Peyer's patch (tissue), 4 donors: Measurements from ENCODE around the gene L2HGDH. TPM values are rescaled to one million over a fixed set of nuclear protein-coding genes. Genes with fewer than 3 reads are reported as not detected.

Source experiments
- DNase-seq, 3 donors: peaks; one replicate each; pipeline ENCODE4 v3.0.0-alpha.2; 2017 to 2019
- H3K27ac ChIP-seq, 4 donors: fragments of 200-600 bp; sonication (generic); one replicate each; pipeline ENCODE4 v1.5.1; 2016 to 2019
- H3K27me3 ChIP-seq, 2 donors: fragments of 200-600 bp; sonication (generic); one replicate each; pipeline ENCODE4 v1.5.1; 2019
- H3K36me3 ChIP-seq, 3 donors: fragments of 200-600 bp; sonication (generic); one replicate each; pipeline ENCODE4 v1.5.1; 2016 to 2019
- H3K4me1 ChIP-seq, 4 donors: fragments of 200-600 bp; sonication (generic); one replicate each; pipeline ENCODE4 v1.5.1; 2016 to 2019
- H3K4me3 ChIP-seq, 4 donors: fragments of 200-600 bp; sonication (generic); 1 replicate in 3 of 4; 2 replicates in 1 of 4; pipeline ENCODE4 v1.5.1; 2016 to 2019; ENCODE audit warnings: mild to moderate bottlenecking in 1 of 4
- H3K9me3 ChIP-seq, 4 donors: fragments of 200-600 bp; sonication (generic); one replicate each; pipeline ENCODE4 v1.5.1; 2016 to 2019; ENCODE audit warnings: mild to moderate bottlenecking in 1 of 4
- POLR2A ChIP-seq, 2 donors: fragments of 450-650 bp; IDR thresholded peaks; one replicate each; pipeline ENCODE4 v1.5.1; 2017; ENCODE audit warnings: antibody characterized with exemption in 2 of 2, mild to moderate bottlenecking in 2 of 2, moderate library complexity in 2 of 2
- total RNA-seq, 4 donors: library from RNA; depleted of rRNA; stranded (reverse); fragments of >200 nt; gene quantifications; one replicate each; pipeline ENCODE4 v1.1.0, GENCODE V29; 2016
- TF ChIP-seq, protein P1 (sequence below), 6 experiments: fragments of 450-650 bp in 4 of 6; fragments of 200-600 bp in 2 of 6; sonication (generic) in 1 of 6; IDR thresholded peaks; one replicate each; pipeline ENCODE4 v1.5.1; 2017 to 2019; ENCODE audit warnings: antibody characterized with exemption in 6 of 6, mild to moderate bottlenecking in 3 of 6, moderate library complexity in 1 of 6

The L2HGDH gene
- total RNA-seq, 4 donors from 2014 or later, result 4.6 to 29.7 (median 8.8) TPM

DNA sequence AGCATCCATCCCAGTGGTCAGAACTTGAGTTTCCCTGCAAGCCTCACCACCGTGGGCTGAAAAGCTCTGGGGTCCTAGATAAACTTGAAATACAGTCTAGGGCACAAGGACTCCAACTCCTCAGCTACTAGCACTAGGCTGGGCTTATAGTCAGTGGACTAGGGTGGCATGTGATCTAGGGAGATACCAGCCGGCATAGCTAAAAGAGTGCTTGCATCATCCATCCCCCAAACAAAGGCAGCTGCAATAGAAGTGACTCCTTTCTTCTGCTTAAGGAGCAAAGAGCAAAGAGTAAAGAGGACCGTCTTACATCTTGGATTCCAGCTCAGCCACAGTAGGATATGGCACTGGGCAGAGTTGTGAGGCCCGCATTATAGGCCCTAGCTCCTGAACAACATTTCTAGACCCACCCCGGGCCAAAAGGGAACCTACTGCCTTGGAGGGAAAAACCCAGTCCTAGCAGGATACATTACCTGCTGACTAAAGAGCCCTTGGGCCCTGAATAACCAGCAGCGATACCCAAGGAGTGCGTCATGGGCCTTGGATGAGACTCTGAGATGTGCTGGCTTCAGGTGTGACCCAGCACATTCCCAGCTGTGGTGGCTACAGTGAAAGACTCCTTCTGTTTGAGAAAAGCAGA is 62.8 kb downstream of the L2HGDH start:
- no peaks in the 10 kb centered on the region for H3K36me3 ChIP-seq
- TF ChIP-seq POLR2A (IDR thresholded peaks at IDR 0.05), result no peak
- TF ChIP-seq, protein P1, sequence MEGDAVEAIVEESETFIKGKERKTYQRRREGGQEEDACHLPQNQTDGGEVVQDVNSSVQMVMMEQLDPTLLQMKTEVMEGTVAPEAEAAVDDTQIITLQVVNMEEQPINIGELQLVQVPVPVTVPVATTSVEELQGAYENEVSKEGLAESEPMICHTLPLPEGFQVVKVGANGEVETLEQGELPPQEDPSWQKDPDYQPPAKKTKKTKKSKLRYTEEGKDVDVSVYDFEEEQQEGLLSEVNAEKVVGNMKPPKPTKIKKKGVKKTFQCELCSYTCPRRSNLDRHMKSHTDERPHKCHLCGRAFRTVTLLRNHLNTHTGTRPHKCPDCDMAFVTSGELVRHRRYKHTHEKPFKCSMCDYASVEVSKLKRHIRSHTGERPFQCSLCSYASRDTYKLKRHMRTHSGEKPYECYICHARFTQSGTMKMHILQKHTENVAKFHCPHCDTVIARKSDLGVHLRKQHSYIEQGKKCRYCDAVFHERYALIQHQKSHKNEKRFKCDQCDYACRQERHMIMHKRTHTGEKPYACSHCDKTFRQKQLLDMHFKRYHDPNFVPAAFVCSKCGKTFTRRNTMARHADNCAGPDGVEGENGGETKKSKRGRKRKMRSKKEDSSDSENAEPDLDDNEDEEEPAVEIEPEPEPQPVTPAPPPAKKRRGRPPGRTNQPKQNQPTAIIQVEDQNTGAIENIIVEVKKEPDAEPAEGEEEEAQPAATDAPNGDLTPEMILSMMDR (IDR thresholded peaks at IDR 0.05), result no peak
- no peaks in the 10 kb centered on the region for H3K27me3 ChIP-seq
- no peaks in the 10 kb centered on the region for H3K4me1 ChIP-seq
- no peak overlapping the region for H3K4me3 ChIP-seq
- no peaks in the 10 kb centered on the region for H3K9me3 ChIP-seq
- no peak for DNase-seq
- no peak overlapping the region for H3K27ac ChIP-seq

DNA sequence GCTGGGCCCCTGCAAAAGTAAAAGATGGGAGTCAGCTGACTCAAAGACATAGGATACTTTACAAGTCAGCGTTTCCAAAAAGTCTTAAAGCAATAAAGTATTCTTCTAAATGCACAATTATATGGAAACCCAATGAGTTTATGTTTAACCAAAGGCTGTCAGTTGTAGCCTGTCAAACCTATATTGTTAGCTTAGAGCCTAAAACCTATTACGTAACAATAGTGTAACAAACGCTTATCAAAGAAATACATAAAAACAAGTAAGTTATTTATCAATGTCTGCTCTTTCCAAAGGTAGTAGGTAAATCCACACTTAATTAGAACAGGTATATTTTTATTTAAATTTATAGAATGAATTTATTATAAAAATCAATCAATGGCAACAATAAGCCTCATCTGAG is 64.8 kb downstream of the L2HGDH start:
- no peaks in the 10 kb centered on the region for H3K9me3 ChIP-seq
- DNase-seq, result no peak
- no peaks in the 10 kb centered on the region for H3K36me3 ChIP-seq
- no peaks in the 10 kb centered on the region for H3K27me3 ChIP-seq
- TF ChIP-seq, protein P1 (IDR thresholded peaks at IDR 0.05), result no peak
- no peak for TF ChIP-seq POLR2A (IDR thresholded peaks at IDR 0.05)
- H3K27ac ChIP-seq, result no peak overlapping the region
- H3K4me1 ChIP-seq, result no peaks in the 10 kb centered on the region
- no peak overlapping the region for H3K4me3 ChIP-seq

- H3K9me3 ChIP-seq, result no peaks in the 10 kb centered on the region
- DNase-seq, result no peak
- H3K36me3 ChIP-seq, result no peaks in the 10 kb centered on the region
- H3K27me3 ChIP-seq, result no peaks in the 10 kb centered on the region
- no peaks in the 10 kb centered on the region for H3K4me1 ChIP-seq
- H3K27ac ChIP-seq, result no peak overlapping the region
- TF ChIP-seq, protein P1 (IDR thresholded peaks at IDR 0.05), result no peak
- TF ChIP-seq POLR2A (IDR thresholded peaks at IDR 0.05), result no peak
- no peak overlapping the region for H3K4me3 ChIP-seq
These were observed 69.3 kb downstream of the L2HGDH start for GRCh38 chr14:50242566-50243310.

- TF ChIP-seq, protein P1 (IDR thresholded peaks at IDR 0.05), result no peak
- TF ChIP-seq POLR2A (IDR thresholded peaks at IDR 0.05), result no peak
- H3K4me3 ChIP-seq, result no peak overlapping the region
- no peak overlapping the region for H3K27ac ChIP-seq
- no peaks in the 10 kb centered on the region for H3K4me1 ChIP-seq
- no peaks in the 10 kb centered on the region for H3K27me3 ChIP-seq
- H3K9me3 ChIP-seq, result no peaks in the 10 kb centered on the region
- no peak for DNase-seq
- no peaks in the 10 kb centered on the region for H3K36me3 ChIP-seq
These were observed 69.9 kb downstream of the L2HGDH start for GRCh38 chr14:50242096-50242495.

DNA sequence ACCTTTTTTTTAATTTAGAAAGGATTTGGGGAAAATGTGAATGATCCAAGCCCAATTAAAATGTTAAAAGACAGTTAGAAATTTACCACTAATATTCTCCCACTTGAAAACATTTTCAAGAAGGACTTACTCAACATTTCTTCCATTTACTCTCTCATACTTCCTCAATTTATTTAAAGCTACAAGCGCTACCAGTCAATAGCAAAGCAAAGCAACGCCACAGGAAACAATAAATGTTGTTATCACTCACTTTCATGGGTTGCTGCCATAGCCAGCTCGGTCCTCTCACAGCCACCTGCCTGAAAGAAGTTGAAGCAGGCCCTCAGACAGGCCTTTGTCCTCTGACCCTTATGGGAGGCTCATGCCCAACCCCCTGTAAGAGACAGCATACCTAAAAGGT is 74.6 kb downstream of the L2HGDH start:
- Histone ChIP-seq H3K27me3 (no peaks in the 10 kb centered on the region), H3K36me3 (no peaks in the 10 kb centered on the region), H3K4me1 (peaks cover 0 to 2% (median 0%) of the 10 kb centered on the region in 4 donors), H3K4me3 (no peak overlapping the region), H3K27ac (no peak overlapping the region), H3K9me3 (no peaks in the 10 kb centered on the region)
- no peak for DNase-seq
- TF ChIP-seq POLR2A (IDR thresholded peaks at IDR 0.05), result no peak
- TF ChIP-seq, protein P1 (IDR thresholded peaks at IDR 0.05), result no peak
